AG04449 (cell line): ENCODE data around the gene EFHD1.

Experiments used
- CTCF ChIA-PET: fragments of 350-600 bp; formaldehyde crosslinking; extraction: SDS; loops from one replicate; lab custom pipeline; 2021; ENCODE audit warnings: antibody characterized with exemption; lab: Yijun Ruan, JAX
- POLR2A ChIA-PET: fragments of 400-600, 350-600 bp; formaldehyde crosslinking; extraction: SDS; loops from one replicate; lab custom pipeline; 2020; ENCODE audit warnings: antibody characterized with exemption, inconsistent platforms; lab: Yijun Ruan, JAX
- DNase-seq: peaks from one replicate; pipeline ENCODE4 v3.0.0-alpha.2; 2010; ENCODE audit warnings: low read depth, low spot score
- H3K4me3 ChIP-seq: 2 replicates; pipeline ENCODE4 v1.5.1; 2011; ENCODE audit warnings: low read depth, mild to moderate bottlenecking, control low read depth, low read length
- CTCF ChIP-seq: IDR thresholded peaks from one replicate; pipeline ENCODE4 v1.5.1; 2011; ENCODE audit warnings: mild to moderate bottlenecking, moderate library complexity, low read length, control low read depth, inconsistent platforms; ENCODE audit not compliant: insufficient read depth; ENCODE audit errors: missing control alignments

Gene EFHD1

GRCh38 chr2:232731470-232731869, 98.1 kb downstream of the EFHD1 start:
- POLR2A ChIA-PET, result no interaction called here
- TF ChIP-seq CTCF, result no peak
- no peak overlapping the region for H3K4me3 ChIP-seq
- CTCF ChIA-PET, result no interaction called here
- DNase-seq, result no peak
